SU-DHL-6 (cell line): Measurements from ENCODE around the gene OR11H7.

Experiments
- H2AFZ ChIP-seq: fragments of 200-600 bp; sonication (generic); 2 replicates; pipeline ENCODE4 v1.6.1; 2014; ENCODE audit warnings: low read depth, mild to moderate bottlenecking, moderate library complexity, mixed read lengths, antibody characterized with exemption, low read length; ENCODE audit not compliant: severe bottlenecking
- H3F3A ChIP-seq: fragments of 200-600 bp; shearing (Covaris generic); 2 replicates; pipeline ENCODE4 v1.6.0; 2016; ENCODE audit warnings: antibody characterized with exemption, mild to moderate bottlenecking; ENCODE audit not compliant: insufficient read depth
- H3K27ac ChIP-seq: fragments of 200-600 bp; sonication (generic); 2 replicates; pipeline ENCODE4 v1.5.1; 2016; ENCODE audit warnings: low read depth, mild to moderate bottlenecking, low read length, moderate library complexity, mixed read lengths
- H3K27me3 ChIP-seq: fragments of 200-600 bp; sonication (generic), shearing (Covaris generic); 2 replicates; pipeline ENCODE4 v1.6.0; 2014; ENCODE audit warnings: mild to moderate bottlenecking, low read length
- H3K36me3 ChIP-seq: fragments of 200-600 bp; sonication (generic); 2 replicates; pipeline ENCODE4 v1.6.1; 2014; ENCODE audit warnings: mild to moderate bottlenecking, low read length, mixed read lengths
- H3K4me2 ChIP-seq: fragments of 300-600, 200-600 bp; shearing (Covaris generic), sonication (generic); 2 replicates; pipeline ENCODE4 v1.6.0; 2014; ENCODE audit warnings: low read length, low read depth, mild to moderate bottlenecking; ENCODE audit not compliant: poor library complexity, severe bottlenecking
- H3K4me3 ChIP-seq: fragments of 200-600 bp; sonication (generic); 2 replicates; pipeline ENCODE4 v1.5.1; 2014; ENCODE audit warnings: antibody characterized with exemption, low read length, mild to moderate bottlenecking, mixed read lengths; ENCODE audit not compliant: insufficient read depth, poor library complexity, severe bottlenecking
- H3K79me2 ChIP-seq: fragments of 200-600 bp; sonication (generic); 2 replicates; pipeline ENCODE4 v1.6.1; 2014; ENCODE audit warnings: mild to moderate bottlenecking, low read length, moderate library complexity; ENCODE audit not compliant: insufficient read depth
- H3K9ac ChIP-seq: fragments of 200-600 bp; sonication (generic); 2 replicates; pipeline ENCODE4 v1.7.0; 2014; ENCODE audit warnings: mild to moderate bottlenecking, low read length
- H3K9me2 ChIP-seq: fragments of 200-600 bp; sonication (generic); replicated peaks from 2 replicates; pipeline ENCODE4 v1.6.1; 2014; ENCODE audit warnings: low read length; ENCODE audit not compliant: insufficient read depth
- H3K9me3 ChIP-seq: fragments of 200-600 bp; sonication (generic); 2 replicates; pipeline ENCODE4 v1.6.1; 2014; ENCODE audit warnings: low read length, mixed read lengths; ENCODE audit not compliant: insufficient read depth
- H4K20me1 ChIP-seq: fragments of 200-600 bp; sonication (generic); 2 replicates; pipeline ENCODE4 v1.6.1; 2014; ENCODE audit warnings: low read depth, mild to moderate bottlenecking, antibody characterized with exemption, low read length, moderate library complexity, mixed read lengths
- CTCF ChIP-seq: fragments of 200-600 bp; sonication (generic); IDR thresholded peaks from one replicate; pipeline ENCODE4 v1.5.1; 2017; ENCODE audit warnings: antibody characterized with exemption, mild to moderate bottlenecking, low read length, moderate library complexity; ENCODE audit not compliant: insufficient read depth, poor library complexity, severe bottlenecking
- EZH2phosphoT487 ChIP-seq: fragments of 200-600 bp; sonication (generic), shearing (Covaris generic); conservative IDR thresholded peaks from 2 replicates; pipeline ENCODE4 v1.6.1; 2018; ENCODE audit warnings: mild to moderate bottlenecking, antibody characterized with exemption, low read length, moderate library complexity, mixed read lengths

The OR11H7 gene

GRCh38 chr14:20184181-20184580 is 44.6 kb upstream of the OR11H7 start:
- Histone ChIP-seq H3K9me3 (no peaks in the 10 kb centered on the region), H3K9ac (no peak overlapping the region), H3K4me2 (no peak overlapping the region), H3K79me2 (no peaks in the 10 kb centered on the region), H4K20me1 (no peaks in the 10 kb centered on the region), H3K36me3 (no peaks in the 10 kb centered on the region), H3F3A (no peaks in the 10 kb centered on the region), H3K27me3 (no peaks in the 10 kb centered on the region), H2AFZ (no peak overlapping the region), H3K4me3 (no peak overlapping the region), H3K27ac (no peak overlapping the region), H3K9me2 (no peaks in the 10 kb centered on the region)
- TF ChIP-seq EZH2phosphoT487 = no peak
- TF ChIP-seq CTCF = no peak

- H3F3A ChIP-seq = no peaks in the 10 kb centered on the region
- no peaks in the 10 kb centered on the region for H3K9me3 ChIP-seq
- H2AFZ ChIP-seq = no peak within 1 kb of the TSS
- no peak within 1 kb of the TSS for H3K4me3 ChIP-seq
- no peaks in the 10 kb centered on the region for H3K27me3 ChIP-seq
- H3K79me2 ChIP-seq = no peaks in the 10 kb centered on the region
- no peak within 1 kb of the TSS for H3K9ac ChIP-seq
- no peak within 1 kb of the TSS for H3K4me2 ChIP-seq
- no peaks in the 10 kb centered on the region for H3K9me2 ChIP-seq
- H4K20me1 ChIP-seq = no peaks in the 10 kb centered on the region
- no peaks in the 10 kb centered on the region for H3K36me3 ChIP-seq
- H3K27ac ChIP-seq = no peak within 1 kb of the TSS
- TF ChIP-seq EZH2phosphoT487 = no peak
- no peak for TF ChIP-seq CTCF
Observed at GRCh38 chr14:20190596-20190995, 38.2 kb upstream of the OR11H7 start, which contains the start of gene OR11G2. Gene OR11G2 (plus strand): TSS chr14:20190896. CDS start chr14:20197438, 6,542 bp downstream.

GRCh38 chr14:20191396-20191795 is 37.4 kb upstream of the OR11H7 start:
- H3K27me3 ChIP-seq = no peaks in the 10 kb centered on the region
- H3K9ac ChIP-seq = no peak overlapping the region
- H2AFZ ChIP-seq = no peak overlapping the region
- H3K9me3 ChIP-seq = no peaks in the 10 kb centered on the region
- no peak overlapping the region for H3K4me3 ChIP-seq
- H3F3A ChIP-seq = no peaks in the 10 kb centered on the region
- H3K27ac ChIP-seq = no peak overlapping the region
- no peaks in the 10 kb centered on the region for H3K36me3 ChIP-seq
- H3K79me2 ChIP-seq = no peaks in the 10 kb centered on the region
- H3K9me2 ChIP-seq = no peaks in the 10 kb centered on the region
- H4K20me1 ChIP-seq = no peaks in the 10 kb centered on the region
- TF ChIP-seq EZH2phosphoT487 (no peak), CTCF (no peak)
- no peak overlapping the region for H3K4me2 ChIP-seq
